K562 (cell line): ENCODE results near the gene CCDC87. TPM values are rescaled to one million over a fixed set of nuclear protein-coding genes. Genes with fewer than 3 reads are reported as not detected.

Experiments
- FOXM1 ChIP-seq, 2 experiments: fragments of 450-650 bp in 1 of 2; sonication (generic) in 1 of 2; formaldehyde crosslinking in 1 of 2; IDR thresholded peaks; 2 replicates each; pipeline versions ENCODE4 v1.6.1 to v1.9.0; 2017 to 2022; ENCODE audit warnings: low read depth in 2 of 2, mild to moderate bottlenecking in 2 of 2, missing genetic modification reagents in 1 of 2, moderate library complexity in 1 of 2
- GABPB1 ChIP-seq: sonication (generic); formaldehyde crosslinking; IDR thresholded peaks from 2 replicates; pipeline ENCODE4 v1.8.0; 2022; ENCODE audit warnings: mild to moderate bottlenecking, missing genetic modification reagents
- HDAC3 ChIP-seq: fragments of 450-650 bp; IDR thresholded peaks from 2 replicates; pipeline ENCODE4 v1.6.1; 2018; ENCODE audit warnings: borderline replicate concordance, mild to moderate bottlenecking, moderate library complexity; ENCODE audit not compliant: partially characterized antibody
- NONO ChIP-seq, 2 experiments: fragments of 200-400 bp in 1 of 2; fragments of 450-650 bp in 1 of 2; formaldehyde crosslinking in 1 of 2; IDR thresholded peaks; 2 replicates each; pipeline ENCODE4 v1.6.1; 2017; ENCODE audit warnings: low read depth in 2 of 2, mild to moderate bottlenecking in 2 of 2, moderate library complexity in 2 of 2, low read length in 1 of 2
- NR4A1 ChIP-seq, 2 experiments: fragments of 250-450 bp in 1 of 2; fragments of 450-650 bp in 1 of 2; sonication (Bioruptor Pico) in 1 of 2; IDR thresholded peaks; 2 replicates each; pipeline versions ENCODE4 v1.4.0 to v1.6.1; 2016 to 2020; ENCODE audit warnings: mild to moderate bottlenecking in 2 of 2, missing compliant biosample characterization in 1 of 2, missing genetic modification characterization in 1 of 2, moderate library complexity in 1 of 2
- PHB2 ChIP-seq: fragments of 450-650 bp; IDR thresholded peaks from 2 replicates; pipeline ENCODE4 v1.6.1; 2017; ENCODE audit warnings: low read depth
- PML ChIP-seq: IDR thresholded peaks from 2 replicates; pipeline ENCODE4 v1.6.1; 2012; ENCODE audit warnings: low read length, inconsistent platforms
- POLR3G ChIP-seq: IDR thresholded peaks from 2 replicates; pipeline ENCODE4 v1.6.1; 2011; ENCODE audit not compliant: insufficient read length, insufficient replicate concordance; ENCODE audit errors: extremely low read depth
- SMAD2 ChIP-seq: fragments of 150-350 bp; IDR thresholded peaks from 2 replicates; pipeline ENCODE4 v1.6.1; 2014; ENCODE audit warnings: low read depth, mild to moderate bottlenecking, low read length
- SRF ChIP-seq, 2 experiments: fragments of 250-450, 450-650 bp in 1 of 2; sonication (Bioruptor Pico) in 1 of 2; sonication (generic) in 1 of 2; formaldehyde crosslinking; IDR thresholded peaks; 2 replicates each; pipeline versions ENCODE4 v1.5.0 to v1.5.1; 2020 to 2022; ENCODE audit warnings: mild to moderate bottlenecking in 1 of 2, missing genetic modification reagents in 1 of 2
- VEZF1 ChIP-seq: fragments of 200-800 bp; sonication (Bioruptor generic); IDR thresholded peaks from 2 replicates; pipeline ENCODE4 v1.6.1; 2017; ENCODE audit warnings: missing genetic modification characterization, missing compliant biosample characterization
- ZNF780A ChIP-seq: fragments of 250-450 bp; sonication (Bioruptor Pico); IDR thresholded peaks from 2 replicates; pipeline ENCODE4 v1.5.0; 2021; ENCODE audit warnings: mild to moderate bottlenecking
- ZSCAN29 ChIP-seq: fragments of 450-650 bp; IDR thresholded peaks from 2 replicates; pipeline ENCODE4 v1.6.1; 2017
- polyA plus RNA-seq, 8 experiments: library from polyadenylated mRNA; depleted of rRNA in 4 of 8; stranded (reverse) in 5 of 8; unstranded in 3 of 8; fragments of >200 nt; fragmentation: Nextera tagmentation in 2 of 8; fragmentation: Illumina TruSeq in 1 of 8; extraction: Ambion mirVana in 2 of 8; extraction: Trizol in 1 of 8; gene quantifications; 2 replicates each; pipeline versions ENCODE4 v1.2.1 to v1.2.3, GENCODE V29; 2011 to 2014; ENCODE audit warnings: inconsistent platforms in 1 of 8, missing spikeins in 1 of 8
- total RNA-seq, 7 experiments: library from RNA; depleted of rRNA in 6 of 7; stranded (reverse); fragments of >200 nt in 6 of 7; fragmentation: Illumina TruSeq in 2 of 7; extraction: Trizol in 2 of 7; gene quantifications; 2 replicates each; pipeline versions ENCODE4 v1.2.1 to v1.2.3, GENCODE V29; 2011 to 2021; ENCODE audit warnings: low replicate concordance in 1 of 7

Gene CCDC87
- total and polyA plus RNA-seq, 9 of the 15 experiments (the other 6 are each of a cell fraction or from before 2014, with no cell fraction given), result 0.03 to 0.44 (median 0.15) TPM; not detected in 1

GRCh38 chr11:66637557-66638176, 44.8 kb upstream of the CCDC87 start (continued):
- TF ChIP-seq VEZF1 (no peak), PHB2 (no peak), POLR3G (no peak), GABPB1 (CRISPR knock-in tag) (no peak), NR4A1 (CRISPR knock-in tag; IDR thresholded peaks at IDR 0.05) (no peak), NR4A1 (tag; IDR thresholded peaks at IDR 0.05) (no peak), HDAC3 (peak; percentile 38), FOXM1 (IDR thresholded peaks at IDR 0.05; ENCODE audit: low read depth) (no peak), FOXM1 (CRISPR knock-in tag; IDR thresholded peaks at IDR 0.05; ENCODE audit: low read depth) (no peak), SRF (CRISPR knock-in tag; IDR thresholded peaks at IDR 0.05) (no peak), PML (peak; percentile 2; the same call in 1 of the 2 replicates), ZNF780A (no peak), NONO (IDR thresholded peaks at IDR 0.05; ENCODE audit: low read depth in 2 of 2, low read length in 1 of 2) (peak in 1 of 2 experiments; percentile 7; a peak in 1 of 4 replicates), SMAD2 (no peak), ZSCAN29 (0 out of 2 replicates have a peak, but pooled peaks have one; percentile 25)
